ENCODE data around the gene HOXD12.

The HOXD12 gene

DNA sequence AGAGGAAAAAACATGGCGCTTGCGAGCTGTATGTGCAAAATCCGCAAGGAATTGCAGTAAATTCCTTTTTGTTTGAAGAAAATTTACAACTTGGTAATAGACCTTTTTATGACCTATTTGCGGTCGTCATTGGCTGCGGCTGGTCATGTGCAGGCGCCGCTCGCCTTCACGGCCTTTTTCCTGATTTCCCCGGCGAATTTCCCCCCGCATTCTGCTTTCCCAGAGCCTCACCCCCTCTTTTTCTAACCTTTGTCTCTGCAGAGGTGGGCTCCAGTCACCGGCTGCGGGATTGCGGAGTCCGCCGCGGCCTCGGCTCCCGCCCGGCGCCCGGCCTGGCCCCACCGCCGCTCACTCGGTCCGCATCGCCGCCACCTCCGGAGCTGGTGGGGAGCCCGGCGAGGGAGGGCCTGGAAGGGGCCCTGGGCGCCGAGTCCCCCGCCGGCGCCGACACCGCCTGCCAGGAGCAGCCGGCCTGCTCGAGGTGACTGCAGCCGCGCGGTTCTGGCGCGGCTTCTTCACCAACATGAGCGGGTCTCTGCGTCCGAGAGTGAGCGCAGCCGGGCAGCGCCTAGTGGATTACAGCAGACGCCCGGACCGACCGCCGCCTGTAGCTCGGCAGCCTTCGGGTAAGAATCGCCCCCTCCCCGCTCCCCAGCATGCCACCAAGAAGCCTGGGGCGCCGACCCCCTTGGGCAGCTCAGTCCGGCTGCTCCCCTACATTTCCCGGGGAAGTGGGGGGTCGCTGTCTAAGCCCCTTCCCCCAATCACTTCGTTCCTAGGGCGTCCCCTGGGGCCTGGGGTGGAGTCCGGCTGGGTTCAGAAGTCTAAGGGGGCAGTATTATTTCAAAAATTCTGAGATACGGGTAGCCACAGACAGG lies 37.0 kb downstream of the HOXD12 start:
- no peak for FAIRE-seq

DNA sequence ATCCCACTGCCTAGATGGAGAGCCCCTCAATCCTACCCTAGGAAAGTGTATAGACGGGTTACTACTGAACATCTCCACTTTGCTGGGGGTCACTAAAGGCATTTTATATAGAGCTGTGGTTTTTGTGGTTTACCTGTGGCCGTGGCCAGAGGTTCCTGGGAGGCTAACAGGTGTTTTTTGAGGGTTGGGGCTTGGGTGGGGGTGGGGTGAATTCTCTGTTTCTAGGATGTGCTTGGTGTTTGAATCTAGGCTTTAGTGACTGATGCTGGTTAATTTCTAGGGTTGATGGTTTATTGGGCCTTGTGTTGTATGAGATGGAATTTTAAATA lies 37.6 kb downstream of the HOXD12 start:
- no peak for FAIRE-seq

DNA sequence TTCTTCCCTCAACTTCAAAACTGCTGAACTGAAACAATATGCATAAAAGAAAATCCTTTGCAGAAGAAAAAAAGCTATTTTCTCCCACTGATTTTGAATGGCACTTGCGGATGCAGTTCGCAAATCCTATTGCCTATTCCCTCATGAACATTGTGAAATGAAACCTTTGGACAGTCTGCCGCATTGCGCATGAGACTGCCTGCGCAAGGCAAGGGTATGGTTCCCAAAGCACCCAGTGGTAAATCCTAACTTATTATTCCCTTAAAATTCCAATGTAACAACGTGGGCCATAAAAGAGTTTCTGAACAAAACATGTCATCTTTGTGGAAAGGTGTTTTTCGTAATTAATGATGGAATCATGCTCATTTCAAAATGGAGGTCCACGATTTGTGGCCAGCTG lies 38.3 kb downstream of the HOXD12 start:
- no peak for FAIRE-seq

DNA sequence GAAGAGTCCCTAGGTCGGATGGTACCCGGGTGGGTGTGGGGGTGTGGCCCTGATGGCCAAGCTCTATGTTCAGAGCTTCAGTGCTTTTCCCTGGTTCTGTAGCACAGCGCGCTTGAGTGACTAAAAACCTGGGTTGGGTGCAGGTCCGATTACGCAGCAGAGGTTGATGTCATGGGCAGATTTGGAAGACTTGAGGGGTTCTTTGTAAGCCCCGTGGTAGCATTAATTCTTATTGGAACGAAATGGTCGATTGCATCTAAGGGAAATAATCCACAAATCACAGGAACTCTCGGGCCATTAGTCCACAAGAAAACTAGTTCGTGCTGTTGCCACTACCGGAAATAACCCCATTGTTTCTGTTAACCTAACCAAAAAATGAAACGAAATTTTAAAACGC lies 38.9 kb downstream of the HOXD12 start:
- no peak for FAIRE-seq

DNA sequence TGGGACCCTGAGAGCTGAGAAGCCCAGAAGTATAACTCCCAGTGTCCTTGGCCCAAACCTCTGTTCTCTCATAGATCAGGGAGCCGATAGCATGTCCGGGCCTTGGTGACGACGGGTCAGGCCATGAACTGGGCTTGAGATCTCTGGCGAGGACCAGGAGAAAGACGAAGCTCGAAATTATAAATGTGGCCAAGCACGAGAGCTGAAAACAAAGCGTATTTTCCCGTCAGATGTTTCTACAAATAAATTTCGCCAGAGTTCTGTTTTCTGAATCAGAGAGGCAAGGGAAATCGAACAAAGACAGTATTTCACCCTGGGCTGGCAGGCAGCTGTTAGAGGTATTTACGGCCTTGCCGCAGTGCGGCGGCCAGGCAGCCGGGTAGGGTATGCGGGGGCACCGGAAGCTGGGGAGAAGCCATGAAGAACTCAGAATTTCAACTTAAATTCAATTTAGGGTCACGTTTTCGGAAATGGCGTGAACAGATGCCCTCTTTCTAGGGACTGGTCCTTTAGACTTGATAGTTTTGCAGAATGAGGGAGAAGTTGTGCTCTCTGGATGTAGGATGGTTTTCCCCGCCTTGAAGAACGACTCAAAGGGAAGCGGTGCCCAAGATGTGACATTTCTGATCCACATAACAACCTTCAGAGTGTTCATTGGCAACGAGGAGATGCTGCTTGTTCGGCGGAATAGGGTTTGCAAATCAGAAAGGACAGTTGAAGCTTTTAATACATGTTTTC lies 39.5 kb downstream of the HOXD12 start:
- FAIRE-seq: no peak

DNA sequence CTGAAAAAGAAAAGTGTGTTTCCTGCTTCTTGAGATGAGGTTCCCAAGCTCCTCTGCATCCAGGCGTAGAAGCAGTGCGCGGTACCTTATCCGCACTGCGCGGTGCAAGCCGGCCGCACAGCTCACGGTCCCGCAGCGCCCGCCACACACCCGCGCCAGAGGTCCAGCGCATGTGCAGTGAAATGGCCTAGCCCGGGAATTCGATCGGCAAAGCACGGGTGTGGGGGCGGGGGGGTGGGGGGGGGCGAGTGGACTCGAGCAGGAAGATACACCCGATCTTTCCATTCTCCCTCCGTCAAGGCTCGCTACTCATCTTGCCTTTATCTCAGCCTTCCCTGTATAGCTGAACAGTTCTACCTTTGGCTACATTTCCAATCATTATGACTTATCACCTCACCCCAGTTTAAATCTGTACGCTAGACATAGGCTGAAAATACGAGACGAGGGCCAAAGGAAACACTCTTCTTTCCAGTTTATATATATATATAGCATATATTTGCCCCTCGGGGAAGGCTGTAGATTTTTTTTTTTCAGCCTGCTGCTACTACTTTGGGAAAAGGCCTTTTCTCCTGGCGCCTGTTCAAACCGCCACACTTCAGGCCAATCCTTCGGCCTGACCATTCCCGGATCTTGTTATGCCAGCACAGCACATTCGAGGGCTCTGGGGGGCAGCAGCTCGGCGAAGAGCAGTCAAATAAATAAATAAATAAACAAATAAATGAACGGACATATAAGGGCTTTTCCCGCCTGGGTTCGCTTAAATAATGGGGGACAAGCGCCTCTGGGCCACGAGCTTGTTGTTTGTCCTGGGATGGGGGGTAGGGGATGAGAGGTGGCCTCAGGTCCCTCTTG lies 40.3 kb downstream of the HOXD12 start:
- FAIRE-seq: no peak

DNA sequence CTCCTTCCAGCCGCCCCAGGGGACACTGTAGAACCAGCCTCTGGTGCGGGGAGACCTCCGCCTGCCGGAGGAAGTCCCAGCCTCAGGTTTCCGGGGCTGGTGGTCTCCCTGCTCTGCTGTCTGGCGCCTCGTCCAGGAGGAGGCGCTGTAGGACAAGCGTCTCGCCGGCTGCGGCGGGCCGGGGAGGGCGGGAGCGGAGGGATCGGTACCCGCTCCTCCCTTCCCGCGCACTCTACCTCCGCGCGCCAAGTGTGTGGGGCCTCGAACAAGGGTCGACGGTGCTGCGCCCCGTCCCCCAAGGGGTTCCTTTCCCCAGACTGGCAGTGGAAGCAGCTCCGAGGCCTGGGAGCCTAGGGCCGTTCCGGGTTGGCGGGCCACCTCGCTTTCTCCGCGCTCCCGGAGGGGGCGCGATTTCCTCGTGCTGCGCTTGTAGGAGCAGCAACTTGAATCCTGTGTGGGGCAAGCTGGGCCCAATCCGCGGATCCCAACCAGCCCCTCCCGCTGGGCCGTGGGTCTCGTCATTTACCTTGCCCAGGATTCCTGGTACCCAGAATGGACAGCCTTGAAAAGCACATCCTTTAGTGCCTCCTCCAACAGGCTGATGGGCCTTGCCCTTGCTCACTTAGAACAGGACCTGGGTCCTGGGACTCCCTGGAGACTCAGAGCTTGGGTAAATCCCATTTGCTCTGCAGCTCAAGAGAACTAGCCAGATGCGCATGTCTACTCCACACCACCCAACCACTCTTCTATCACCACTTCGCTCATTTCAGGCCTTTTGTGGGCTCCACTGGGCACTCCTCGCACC lies 41.1 kb downstream of the HOXD12 start:
- no peak for FAIRE-seq

DNA sequence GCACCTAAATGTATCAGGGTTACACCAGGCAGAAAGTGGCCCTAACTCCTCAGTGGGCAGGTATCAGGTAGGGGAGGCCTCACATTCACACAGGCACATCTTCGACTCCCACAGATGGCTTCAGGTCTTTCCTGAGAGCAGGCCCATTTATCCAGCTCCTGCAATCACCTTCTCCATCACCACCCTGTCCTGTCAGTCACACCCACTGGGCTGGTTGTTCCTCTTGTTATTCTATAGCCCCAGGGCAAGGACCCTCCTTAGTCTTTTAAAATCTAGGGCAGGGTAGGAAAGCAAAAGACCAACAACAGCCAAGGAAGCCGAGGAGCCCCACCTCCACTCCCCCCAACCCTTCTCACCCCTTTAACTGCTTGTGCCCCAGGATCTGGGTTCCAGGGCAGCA lies 42.7 kb downstream of the HOXD12 start:
- FAIRE-seq: no peak

DNA sequence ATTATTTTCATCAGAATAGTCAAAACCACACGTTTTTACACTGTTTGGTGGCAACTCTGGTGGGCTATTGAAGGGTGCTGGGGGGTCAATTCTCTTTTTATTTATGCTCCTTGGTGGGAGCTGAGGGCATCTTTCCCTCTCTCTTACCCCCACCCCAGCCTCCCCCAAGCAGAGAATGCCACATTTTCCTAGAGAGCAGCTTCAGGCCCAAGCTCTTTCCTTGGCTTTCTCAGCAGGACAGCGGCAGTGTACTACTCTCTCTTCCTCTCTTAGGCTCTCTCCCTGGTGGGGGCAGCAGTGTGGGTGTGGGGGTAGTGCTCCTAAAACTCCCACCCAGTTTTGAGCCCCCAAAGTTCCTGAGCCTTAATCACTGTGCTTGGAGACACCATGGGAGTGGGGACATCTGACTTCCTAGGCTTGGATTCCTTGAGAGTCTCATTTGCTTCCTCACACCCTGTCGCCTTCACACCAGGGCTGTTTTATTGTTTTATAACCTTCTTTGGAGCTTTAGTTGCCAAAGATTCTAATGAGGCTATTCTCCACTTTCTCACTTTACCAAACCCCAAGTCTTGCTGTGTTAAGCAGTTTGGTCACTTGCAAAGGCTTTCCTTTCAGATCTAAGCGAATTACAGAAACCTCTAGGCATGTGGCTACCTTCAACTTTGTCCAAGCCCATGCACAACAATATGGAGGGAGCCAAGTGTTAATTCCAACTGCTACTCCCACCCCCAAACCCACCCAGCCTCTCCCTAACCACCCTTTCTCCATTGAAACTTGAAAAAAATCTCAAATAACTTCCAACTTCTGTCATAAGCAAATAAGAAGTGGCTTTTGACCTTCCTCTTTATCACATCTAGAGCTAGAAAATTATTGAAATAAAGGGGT lies 45.7 kb downstream of the HOXD12 start:
- no peak for FAIRE-seq

DNA sequence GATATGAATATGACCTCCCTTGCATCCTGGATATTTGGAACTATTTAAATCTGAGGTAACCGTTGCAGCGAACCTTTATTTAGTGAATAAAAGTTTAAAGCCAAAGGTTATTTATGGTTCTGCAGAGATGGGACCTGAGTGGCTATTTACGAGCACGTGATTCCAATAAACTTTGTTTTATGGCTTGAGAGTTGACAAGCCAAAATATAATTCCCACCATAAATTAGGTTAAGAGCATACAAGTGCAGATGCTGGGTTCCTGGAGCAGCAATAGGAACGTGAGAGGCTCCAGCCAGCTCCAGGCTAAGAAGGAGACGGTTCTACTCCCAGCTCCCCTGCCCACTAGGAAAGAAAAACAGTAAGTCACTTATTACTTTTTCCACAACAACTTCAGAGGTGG lies 46.5 kb downstream of the HOXD12 start:
- no peak for FAIRE-seq

DNA sequence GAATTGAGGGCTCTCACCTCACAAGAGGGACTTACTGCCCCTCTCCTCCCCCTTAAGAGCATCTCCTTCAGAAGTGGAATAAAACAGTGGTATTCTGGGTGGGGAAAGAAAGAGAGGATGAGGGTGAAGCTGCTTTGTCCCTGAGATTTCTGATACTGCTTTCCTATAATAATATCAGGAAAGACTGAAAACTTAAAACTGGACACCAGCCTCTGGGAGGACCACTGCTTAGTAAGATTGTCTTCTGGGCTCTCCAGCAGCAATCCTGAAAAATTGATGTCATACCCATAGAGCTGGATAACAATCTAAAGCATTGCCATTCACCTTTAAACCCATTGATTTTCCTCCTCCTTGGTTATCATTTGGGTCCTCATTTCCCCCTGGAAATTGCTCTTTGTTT lies 47.0 kb downstream of the HOXD12 start:
- FAIRE-seq: no peak

DNA sequence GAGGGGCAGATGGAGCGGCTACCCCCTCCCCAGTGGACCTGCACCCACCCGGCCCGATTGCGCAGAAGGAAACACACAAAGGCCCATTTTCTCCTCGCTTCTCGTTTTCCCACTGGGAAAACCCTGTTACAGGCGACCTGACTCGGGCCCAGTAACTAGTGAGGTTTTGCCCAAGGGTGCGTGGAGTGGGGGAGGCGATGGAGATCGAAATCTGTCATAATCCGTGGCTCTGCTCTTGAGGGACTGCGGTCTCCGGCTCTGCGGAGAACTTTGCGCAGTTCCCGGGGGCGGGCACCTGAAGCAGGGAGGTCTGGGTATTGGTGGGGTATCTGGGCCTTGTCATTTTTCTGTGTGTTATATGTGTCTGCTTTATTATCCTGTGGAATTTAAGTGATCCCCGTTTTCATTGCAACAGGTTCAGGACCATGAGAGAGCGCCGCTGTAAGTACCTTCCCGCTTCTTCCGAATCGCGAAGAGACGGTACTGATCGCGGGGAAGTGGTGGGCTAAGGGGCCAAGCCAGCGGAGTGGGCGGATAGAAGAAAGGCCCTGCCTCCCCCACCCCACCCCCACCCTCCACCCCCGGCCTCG lies 47.7 kb downstream of the HOXD12 start:
- no peak for FAIRE-seq

DNA sequence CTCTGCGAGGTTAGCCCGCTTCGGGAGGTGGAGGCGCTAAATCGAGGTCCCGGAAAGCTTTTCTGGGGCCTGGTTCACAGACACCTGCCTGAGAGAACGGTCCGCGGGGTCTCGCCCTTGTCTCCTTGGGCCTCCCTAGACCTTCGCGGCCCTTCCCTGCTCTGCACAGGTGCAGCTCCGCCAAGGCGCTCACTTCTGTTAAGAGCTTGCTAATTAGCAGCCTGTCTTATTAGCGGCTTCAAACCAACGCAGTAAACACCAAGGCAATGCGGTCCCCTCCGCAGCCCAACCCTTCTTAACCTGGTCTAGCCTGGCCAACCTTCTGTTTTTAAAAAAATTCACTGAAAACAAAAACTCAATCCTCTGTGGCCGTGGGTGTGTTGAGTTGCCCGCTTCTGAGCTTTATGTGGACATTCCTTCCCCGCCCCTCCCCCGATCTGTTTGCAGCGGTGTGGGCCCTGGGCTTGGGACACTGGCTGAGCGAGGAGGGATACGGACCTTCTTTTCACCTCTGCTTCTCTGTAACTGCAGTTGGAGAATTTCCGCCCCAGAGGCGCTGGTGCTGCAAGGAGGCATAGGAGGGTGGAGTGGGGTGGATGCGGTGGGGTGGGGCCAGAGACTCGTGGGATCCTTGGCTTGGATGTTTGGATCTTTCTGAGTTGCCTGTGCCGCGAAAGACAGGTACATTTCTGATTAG lies 48.4 kb downstream of the HOXD12 start:
- FAIRE-seq: no peak

DNA sequence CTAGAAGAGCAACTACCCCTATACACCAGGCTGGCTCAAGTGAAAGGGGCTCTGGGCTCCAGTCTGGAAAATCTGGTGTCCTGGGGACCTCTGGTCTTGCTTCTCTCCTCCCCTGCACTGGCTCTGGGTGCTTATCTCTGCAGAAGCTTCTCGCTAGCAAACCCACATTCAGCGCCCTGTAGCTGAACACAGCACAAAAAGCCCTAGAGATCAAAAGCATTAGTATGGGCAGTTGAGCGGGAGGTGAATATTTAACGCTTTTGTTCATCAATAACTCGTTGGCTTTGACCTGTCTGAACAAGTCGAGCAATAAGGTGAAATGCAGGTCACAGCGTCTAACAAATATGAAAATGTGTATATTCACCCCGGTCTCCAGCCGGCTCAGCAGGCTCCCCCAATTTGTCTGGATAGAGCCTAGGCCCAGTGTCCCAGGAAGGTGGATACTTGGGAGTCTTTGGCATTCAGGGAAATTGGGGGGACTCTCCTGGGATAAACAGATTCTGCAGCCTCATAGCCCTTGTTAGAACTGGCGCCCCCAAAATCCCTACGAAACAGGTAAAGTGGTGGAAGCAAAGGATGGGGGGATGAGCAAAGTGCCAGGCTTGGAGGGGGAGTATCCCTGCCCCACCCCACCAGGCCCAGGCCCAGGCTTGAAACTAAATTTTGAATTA lies 49.3 kb downstream of the HOXD12 start:
- FAIRE-seq: no peak

DNA sequence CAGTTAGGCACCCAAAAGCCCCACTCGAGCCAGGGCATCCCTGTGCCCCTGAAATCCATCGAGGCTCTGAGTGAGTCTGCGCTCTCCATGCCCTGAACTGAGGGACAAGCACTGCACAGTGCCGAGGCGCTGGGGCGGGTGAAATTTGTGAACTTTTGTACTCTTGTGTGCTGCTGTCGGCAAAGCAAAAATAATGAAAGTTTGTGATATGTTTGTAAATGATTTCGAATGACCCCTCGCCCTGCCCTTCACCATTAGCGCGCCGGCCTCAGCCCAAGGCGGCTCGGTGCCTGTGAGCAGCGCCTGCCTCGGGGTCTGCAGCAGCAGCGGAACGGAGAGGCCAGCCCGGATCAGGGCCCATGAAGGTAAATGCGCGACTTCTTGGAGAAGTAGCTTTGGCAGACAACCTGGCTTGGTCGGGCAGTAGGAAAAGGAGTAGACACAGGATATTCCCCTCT lies 49.9 kb downstream of the HOXD12 start:
- FAIRE-seq: no peak

DNA sequence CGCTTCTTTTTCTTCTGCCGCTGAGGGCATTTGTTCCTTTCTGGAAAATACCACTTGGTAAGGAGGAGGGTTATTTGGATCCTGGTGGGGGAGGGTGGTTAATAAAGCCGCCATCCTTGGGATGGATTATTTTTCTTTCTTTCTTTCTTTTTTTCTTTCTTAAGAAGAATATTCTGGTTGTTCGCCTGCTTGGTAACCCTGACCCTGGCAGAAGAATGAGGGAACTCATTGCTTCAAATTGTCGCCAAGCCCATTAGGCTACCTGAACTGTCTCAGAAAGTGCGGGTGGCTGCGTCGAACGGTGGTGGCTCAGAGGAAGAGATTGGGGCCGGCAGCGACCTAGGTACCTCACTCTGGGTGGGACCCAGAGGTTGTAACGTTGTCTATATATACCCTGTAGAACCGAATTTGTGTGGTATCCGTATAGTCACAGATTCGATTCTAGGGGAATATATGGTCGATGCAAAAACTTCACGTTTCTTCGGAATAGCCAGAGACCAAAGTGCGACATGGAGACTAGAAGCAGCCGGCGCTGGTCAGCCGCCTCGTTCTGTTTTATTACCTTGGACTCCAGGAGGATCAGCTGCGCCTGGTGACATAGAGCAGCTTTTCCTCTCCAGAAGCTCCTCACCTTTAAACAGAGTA lies 50.5 kb downstream of the HOXD12 start:
- FAIRE-seq: no peak

DNA sequence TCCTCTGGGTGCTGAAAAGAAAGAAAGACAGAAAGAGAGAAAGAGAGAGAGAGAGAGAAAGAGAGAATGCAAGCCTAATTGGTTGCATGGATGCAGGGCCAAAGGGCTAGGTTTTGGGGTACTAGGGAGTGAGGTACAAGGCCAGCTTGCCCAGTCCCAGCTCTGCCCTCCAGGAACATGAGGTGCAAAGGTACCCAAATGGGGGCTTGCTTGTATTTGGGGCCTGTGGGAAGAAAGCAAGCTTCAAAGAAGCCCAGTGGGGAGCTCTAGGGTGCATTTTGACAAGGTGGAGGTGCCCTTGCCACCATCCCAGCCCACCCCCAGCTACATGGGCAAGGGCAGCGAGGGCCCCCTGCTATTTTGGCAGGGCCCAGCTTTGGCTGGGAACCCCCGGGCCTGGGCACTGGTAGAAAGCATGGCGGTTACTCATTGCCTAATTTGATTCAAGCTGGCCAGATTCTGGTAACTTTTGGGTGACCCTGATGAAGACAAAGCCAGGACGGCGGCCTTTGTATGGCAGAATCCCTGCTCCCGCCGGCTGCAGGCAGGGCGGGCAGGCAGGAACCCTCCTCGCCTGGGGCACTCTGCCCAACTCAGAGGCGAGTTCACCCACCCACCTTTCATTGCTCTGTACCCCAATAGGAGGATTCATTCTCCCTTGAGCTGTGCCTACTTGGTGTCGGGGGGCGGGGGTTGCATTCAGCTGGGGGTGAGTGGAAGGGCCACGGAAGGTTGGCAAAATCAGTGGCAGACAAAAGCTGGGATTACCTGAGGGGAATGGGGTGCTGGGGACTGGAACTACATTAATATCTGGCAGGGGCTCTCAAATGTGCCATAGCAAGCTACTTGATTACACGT lies 51.2 kb downstream of the HOXD12 start:
- FAIRE-seq: no peak

All from G401.6 (cell line).